ENCODE measurements around the gene FBXW10. TPM values are rescaled to one million over a fixed set of nuclear protein-coding genes. Genes with fewer than 3 reads are reported as not detected.
"Not testable (repeated sequence)": the region's sequence is repeated elsewhere in the genome, so short reads cannot be mapped to it uniquely, and the experiment has no call there.

FBXW10 gene
- total RNA-seq, 1 donor from 2014 or later = not detected

GRCh38 chr17:18753829-18754409 is 10.1 kb downstream of the FBXW10 start:
- H3K4me3 Mint-ChIP-seq (ENCODE audit: unreplicated experiment); H3K4me1 Mint-ChIP-seq (ENCODE audit: unreplicated experiment); H3K27me3 Mint-ChIP-seq (ENCODE audit: unreplicated experiment); H3K36me3 Mint-ChIP-seq (ENCODE audit: unreplicated experiment); DNase-seq (ENCODE audit: extremely low spot score, unreplicated experiment); H3K9me3 Mint-ChIP-seq (ENCODE audit: unreplicated experiment); H3K27ac Mint-ChIP-seq (ENCODE audit: unreplicated experiment): not testable (repeated sequence)
- TF ChIP-seq CTCF (IDR thresholded peaks at IDR 0.05) = peak; percentile 6

GRCh38 chr17:18755969-18756368 is 12.1 kb downstream of the FBXW10 start:
- DNase-seq (ENCODE audit: extremely low spot score, unreplicated experiment); H3K36me3 Mint-ChIP-seq (ENCODE audit: unreplicated experiment); H3K27me3 Mint-ChIP-seq (ENCODE audit: unreplicated experiment); H3K4me1 Mint-ChIP-seq (ENCODE audit: unreplicated experiment); H3K27ac Mint-ChIP-seq (ENCODE audit: unreplicated experiment); H3K4me3 Mint-ChIP-seq (ENCODE audit: unreplicated experiment); H3K9me3 Mint-ChIP-seq (ENCODE audit: unreplicated experiment): not testable (repeated sequence)

- not testable (repeated sequence) for H3K4me3 Mint-ChIP-seq (ENCODE audit: unreplicated experiment); DNase-seq (ENCODE audit: extremely low spot score, unreplicated experiment); H3K27ac Mint-ChIP-seq (ENCODE audit: unreplicated experiment); H3K36me3 Mint-ChIP-seq (ENCODE audit: unreplicated experiment); H3K4me1 Mint-ChIP-seq (ENCODE audit: unreplicated experiment); H3K27me3 Mint-ChIP-seq (ENCODE audit: unreplicated experiment); H3K9me3 Mint-ChIP-seq (ENCODE audit: unreplicated experiment)
These were observed 13.7 kb downstream of the FBXW10 start for GRCh38 chr17:18757368-18758044.

GRCh38 chr17:18758344-18758743 is 14.5 kb downstream of the FBXW10 start:
- H3K9me3 Mint-ChIP-seq (ENCODE audit: unreplicated experiment); DNase-seq (ENCODE audit: extremely low spot score, unreplicated experiment); H3K27ac Mint-ChIP-seq (ENCODE audit: unreplicated experiment); H3K27me3 Mint-ChIP-seq (ENCODE audit: unreplicated experiment); H3K4me3 Mint-ChIP-seq (ENCODE audit: unreplicated experiment); H3K36me3 Mint-ChIP-seq (ENCODE audit: unreplicated experiment); H3K4me1 Mint-ChIP-seq (ENCODE audit: unreplicated experiment): not testable (repeated sequence)

GRCh38 chr17:18760221-18760620 is 16.4 kb downstream of the FBXW10 start:
- not testable (repeated sequence) for H3K4me3 Mint-ChIP-seq (ENCODE audit: unreplicated experiment); H3K36me3 Mint-ChIP-seq (ENCODE audit: unreplicated experiment); H3K27me3 Mint-ChIP-seq (ENCODE audit: unreplicated experiment); DNase-seq (ENCODE audit: extremely low spot score, unreplicated experiment); H3K4me1 Mint-ChIP-seq (ENCODE audit: unreplicated experiment); H3K27ac Mint-ChIP-seq (ENCODE audit: unreplicated experiment); H3K9me3 Mint-ChIP-seq (ENCODE audit: unreplicated experiment)

GRCh38 chr17:18770572-18770971 is 26.7 kb downstream of the FBXW10 start:
- not testable (repeated sequence) for H3K4me3 Mint-ChIP-seq (ENCODE audit: unreplicated experiment); DNase-seq (ENCODE audit: extremely low spot score, unreplicated experiment); H3K9me3 Mint-ChIP-seq (ENCODE audit: unreplicated experiment)

GRCh38 chr17:18771066-18771465 is 27.2 kb downstream of the FBXW10 start:
- peaks cover 18% of the 10 kb centered on the region for H3K27me3 Mint-ChIP-seq (ENCODE audit: unreplicated experiment)
- not testable (repeated sequence) for H3K4me3 Mint-ChIP-seq (ENCODE audit: unreplicated experiment); H3K9me3 Mint-ChIP-seq (ENCODE audit: unreplicated experiment); DNase-seq (ENCODE audit: extremely low spot score, unreplicated experiment); H3K36me3 Mint-ChIP-seq (ENCODE audit: unreplicated experiment); H3K27ac Mint-ChIP-seq (ENCODE audit: unreplicated experiment); H3K4me1 Mint-ChIP-seq (ENCODE audit: unreplicated experiment)

More at GRCh38 chr17:18770572-18770971, 26.7 kb downstream of the FBXW10 start:
- not testable (repeated sequence) for H3K27ac Mint-ChIP-seq (ENCODE audit: unreplicated experiment); H3K36me3 Mint-ChIP-seq (ENCODE audit: unreplicated experiment); H3K4me1 Mint-ChIP-seq (ENCODE audit: unreplicated experiment)
- peaks cover 18% of the 10 kb centered on the region for H3K27me3 Mint-ChIP-seq (ENCODE audit: unreplicated experiment)

- peaks cover 18% of the 10 kb centered on the region for H3K27me3 Mint-ChIP-seq (ENCODE audit: unreplicated experiment)
- H3K36me3 Mint-ChIP-seq (ENCODE audit: unreplicated experiment) = no peaks in the 10 kb centered on the region
- DNase-seq (ENCODE audit: extremely low spot score, unreplicated experiment) = no peak
- H3K9me3 Mint-ChIP-seq (ENCODE audit: unreplicated experiment) = no peaks in the 10 kb centered on the region
- H3K4me3 Mint-ChIP-seq (ENCODE audit: unreplicated experiment) = no peak overlapping the region
- TF ChIP-seq CTCF (IDR thresholded peaks at IDR 0.05) = no peak
- peaks cover 1% of the 10 kb centered on the region for H3K4me1 Mint-ChIP-seq (ENCODE audit: unreplicated experiment)
- no peak overlapping the region for H3K27ac Mint-ChIP-seq (ENCODE audit: unreplicated experiment)
These were observed 28.6 kb downstream of the FBXW10 start for GRCh38 chr17:18772471-18772870.

GRCh38 chr17:18780991-18781718 is 37.3 kb downstream of the FBXW10 start, which contains the start of gene TVP23B:
Gene TVP23B, plus strand, starts transcription at chr17:18781183. Its CDS starts 111 bp downstream, at chr17:18781294.
- not testable (repeated sequence) for H3K27me3 Mint-ChIP-seq (ENCODE audit: unreplicated experiment); H3K36me3 Mint-ChIP-seq (ENCODE audit: unreplicated experiment); H3K9me3 Mint-ChIP-seq (ENCODE audit: unreplicated experiment); H3K4me1 Mint-ChIP-seq (ENCODE audit: unreplicated experiment)
- DNase-seq (ENCODE audit: extremely low spot score, unreplicated experiment) = peak; percentile 98
- H3K27ac Mint-ChIP-seq (ENCODE audit: unreplicated experiment) = peak within 1 kb of the TSS; percentile 83
- H3K4me3 Mint-ChIP-seq (ENCODE audit: unreplicated experiment) = peak within 1 kb of the TSS; percentile 86

- peak overlapping the region; percentile 72 for H3K4me3 Mint-ChIP-seq (ENCODE audit: unreplicated experiment)
- not testable (repeated sequence) for H3K9me3 Mint-ChIP-seq (ENCODE audit: unreplicated experiment); DNase-seq (ENCODE audit: extremely low spot score, unreplicated experiment); H3K36me3 Mint-ChIP-seq (ENCODE audit: unreplicated experiment); H3K27me3 Mint-ChIP-seq (ENCODE audit: unreplicated experiment); H3K4me1 Mint-ChIP-seq (ENCODE audit: unreplicated experiment)
- H3K27ac Mint-ChIP-seq (ENCODE audit: unreplicated experiment) = peak overlapping the region; percentile 75
These were observed 38.0 kb downstream of the FBXW10 start for GRCh38 chr17:18781805-18782204.
